Measurements from ENCODE around the gene SGCG.

GRCh38 chr13:23365652-23366051 is 184.9 kb downstream of the SGCG start:
- TF ChIP-seq EZH2phosphoT487 (IDR thresholded peaks at IDR 0.05; ENCODE audit: borderline replicate concordance) (no peak), CTCF (IDR thresholded peaks at IDR 0.05 in 2 of 3, conservative IDR thresholded peaks at IDR 0.05 in 1 of 3; ENCODE audit: borderline replicate concordance in 1 of 3, insufficient read depth in 1 of 3, low read depth in 2 of 3, low read length in 2 of 3) (no peak), JUND (IDR thresholded peaks at IDR 0.05) (no peak), MAX (IDR thresholded peaks at IDR 0.05) (no peak), POLR2A (IDR thresholded peaks at IDR 0.05; ENCODE audit: borderline replicate concordance, extremely low read depth, insufficient read depth, insufficient read length) (no peak), RAD21 (IDR thresholded peaks at IDR 0.05; ENCODE audit: low read depth) (no peak), POLR2AphosphoS5 (IDR thresholded peaks at IDR 0.05; ENCODE audit: low read depth, low read length) (no peak), TCF7L2 (IDR thresholded peaks at IDR 0.05; ENCODE audit: borderline replicate concordance, extremely low read depth, insufficient read depth, insufficient read length) (no peak), CEBPB (IDR thresholded peaks at IDR 0.05; ENCODE audit: low read depth) (no peak), EZH2 (IDR thresholded peaks at IDR 0.05) (no peak), REST (IDR thresholded peaks at IDR 0.05; ENCODE audit: low read depth) (no peak), SRF (IDR thresholded peaks at IDR 0.05; ENCODE audit: low read depth) (no peak), ZFX (IDR thresholded peaks at IDR 0.05) (no peak)
- TF ChIP-seq, protein P1, sequence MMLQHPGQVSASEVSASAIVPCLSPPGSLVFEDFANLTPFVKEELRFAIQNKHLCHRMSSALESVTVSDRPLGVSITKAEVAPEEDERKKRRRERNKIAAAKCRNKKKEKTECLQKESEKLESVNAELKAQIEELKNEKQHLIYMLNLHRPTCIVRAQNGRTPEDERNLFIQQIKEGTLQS (IDR thresholded peaks at IDR 0.05) = no peak

All from HCT116 (cell line).